GM19372 (cell line): ENCODE measurements around the gene KIAA1586.
"Not testable (repeated sequence)": the region's sequence is repeated elsewhere in the genome, so short reads cannot be mapped to it uniquely, and the experiment has no call there.

Experiments used
- ATAC-seq: cut with Tn5 transposase; IDR thresholded peaks from one replicate; pipeline ENCODE4 v1.9.1; 2021; ENCODE audit warnings: mild to moderate bottlenecking, low read depth, moderate library complexity; ENCODE audit not compliant: unreplicated experiment

The KIAA1586 gene, protein sequence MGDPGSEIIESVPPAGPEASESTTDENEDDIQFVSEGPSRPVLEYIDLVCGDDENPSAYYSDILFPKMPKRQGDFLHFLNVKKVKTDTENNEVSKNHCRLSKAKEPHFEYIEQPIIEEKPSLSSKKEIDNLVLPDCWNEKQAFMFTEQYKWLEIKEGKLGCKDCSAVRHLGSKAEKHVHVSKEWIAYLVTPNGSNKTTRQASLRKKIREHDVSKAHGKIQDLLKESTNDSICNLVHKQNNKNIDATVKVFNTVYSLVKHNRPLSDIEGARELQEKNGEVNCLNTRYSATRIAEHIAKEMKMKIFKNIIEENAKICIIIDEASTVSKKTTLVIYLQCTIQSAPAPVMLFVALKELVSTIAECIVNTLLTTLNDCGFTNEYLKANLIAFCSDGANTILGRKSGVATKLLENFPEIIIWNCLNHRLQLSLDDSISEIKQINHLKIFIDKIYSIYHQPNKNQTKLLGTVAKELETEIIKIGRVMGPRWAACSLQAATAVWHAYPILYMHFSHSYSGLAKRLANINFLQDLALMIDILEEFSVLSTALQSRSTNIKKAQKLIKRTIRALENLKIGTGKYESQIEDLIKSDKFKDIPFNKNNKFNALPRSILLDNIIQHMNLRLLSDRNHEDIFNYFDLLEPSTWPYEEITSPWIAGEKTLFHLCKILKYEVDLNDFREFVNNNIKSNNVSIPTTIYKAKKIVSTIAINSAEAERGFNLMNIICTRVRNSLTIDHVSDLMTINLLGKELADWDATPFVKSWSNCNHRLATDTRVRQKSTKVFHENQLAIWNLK

DNA sequence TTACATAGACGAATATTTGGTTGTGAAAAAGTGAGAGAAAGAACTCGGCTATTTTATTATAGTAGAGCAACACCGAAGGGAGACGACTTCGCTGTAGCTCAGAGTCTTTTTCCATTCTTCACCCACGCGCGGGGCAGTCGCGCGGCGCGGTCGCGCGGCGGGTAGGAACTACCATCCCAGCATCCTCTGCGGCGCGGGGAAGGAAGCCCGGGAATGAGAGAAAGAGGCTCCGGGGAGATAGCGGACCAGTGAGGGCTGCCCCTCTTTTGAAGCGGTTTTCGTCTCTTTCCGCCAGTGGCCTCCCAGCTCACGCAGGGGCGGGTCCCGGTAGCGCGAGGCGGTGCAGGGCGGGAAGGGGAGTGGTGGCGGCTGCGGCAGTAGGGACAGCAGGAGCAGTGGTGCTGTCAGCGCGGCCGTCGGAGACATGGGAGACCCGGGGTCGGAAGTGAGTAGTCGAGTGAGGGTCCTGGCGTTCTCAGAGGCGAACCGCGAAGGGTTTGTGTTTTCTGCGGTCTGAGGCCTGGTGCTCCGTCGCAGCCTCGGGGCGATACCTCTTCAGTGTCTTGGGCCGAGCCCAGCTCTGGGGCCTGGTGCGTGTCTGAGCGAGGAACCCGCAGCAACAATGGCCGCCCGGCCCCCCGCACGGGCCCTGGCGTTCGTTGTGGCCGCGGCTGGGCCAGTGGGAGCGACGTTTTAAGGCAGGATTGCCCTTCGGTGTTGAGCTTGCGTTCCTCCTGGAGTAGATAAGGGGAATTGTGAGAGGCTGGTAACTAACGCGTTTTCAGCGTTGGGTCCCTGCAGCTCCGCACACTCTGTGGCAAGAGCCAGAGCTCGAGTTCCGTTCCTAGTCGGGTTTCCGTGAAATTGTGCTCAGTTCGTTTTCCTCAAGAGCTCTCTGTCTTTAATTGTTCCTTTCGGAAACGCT is at the start of gene KIAA1586:
Gene KIAA1586 (plus strand): TSS at position 362 of the 925 bp plus-strand sequence. CDS start 63 bp downstream, at position 425.
- ATAC-seq, result peak; percentile 92

DNA sequence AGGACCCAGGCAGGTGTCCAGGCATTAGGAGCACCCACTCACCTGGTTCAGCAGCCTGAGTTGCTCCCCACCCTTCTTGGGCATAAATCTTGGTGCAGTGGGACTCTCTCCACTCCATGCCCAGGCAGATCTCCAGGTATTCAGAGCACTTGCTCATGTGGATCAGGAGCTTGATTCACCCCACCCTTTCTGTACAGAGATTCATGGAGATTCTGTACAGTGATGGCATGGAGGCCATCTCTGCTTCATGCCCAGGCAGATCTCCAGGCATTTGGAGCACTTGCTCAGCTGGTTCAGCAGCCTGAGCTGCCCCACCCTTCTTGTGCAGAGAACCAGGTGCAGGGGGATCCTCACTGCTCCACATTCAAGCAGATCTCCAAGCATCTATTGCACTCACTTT is 47.4 kb upstream of the KIAA1586 start:
- no peak for ATAC-seq

DNA sequence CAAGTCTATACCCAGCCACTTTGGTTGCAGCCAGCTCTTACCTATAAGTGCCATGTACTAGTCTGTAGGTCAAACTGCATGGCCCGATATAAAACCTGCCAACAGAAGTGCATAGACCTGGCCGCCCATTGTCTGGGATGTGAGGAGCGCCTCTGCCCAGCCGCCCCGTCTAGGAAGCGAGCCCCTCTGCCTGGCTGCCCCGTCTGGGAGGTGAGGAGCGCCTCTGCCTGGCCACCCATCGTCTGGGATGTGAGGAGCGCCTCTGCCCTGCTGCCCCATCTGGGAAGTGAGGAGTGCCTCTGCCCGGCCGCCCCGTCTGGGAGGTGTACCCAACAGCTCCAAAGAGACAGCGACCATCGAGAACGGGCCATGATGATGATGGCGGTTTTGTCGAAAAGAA is 46.7 kb upstream of the KIAA1586 start:
- not testable (repeated sequence) for ATAC-seq

DNA sequence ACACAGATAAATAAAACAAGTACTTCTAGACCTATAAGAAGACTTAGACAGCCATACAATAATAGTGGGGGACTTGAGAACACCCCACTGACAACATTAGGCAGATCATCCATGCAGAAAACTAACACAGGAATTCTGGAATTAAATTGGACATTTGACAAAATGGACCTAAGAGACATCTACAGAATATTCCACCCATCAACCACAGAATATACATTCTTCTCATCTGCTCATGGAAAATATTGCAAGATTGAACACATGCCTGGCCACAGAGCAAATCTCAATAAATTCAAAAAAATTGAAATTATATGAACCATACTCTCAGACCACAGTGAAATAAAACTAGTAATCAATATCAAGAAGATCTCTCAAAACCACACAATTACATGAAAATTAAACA is 44.3 kb upstream of the KIAA1586 start:
- no peak for ATAC-seq

DNA sequence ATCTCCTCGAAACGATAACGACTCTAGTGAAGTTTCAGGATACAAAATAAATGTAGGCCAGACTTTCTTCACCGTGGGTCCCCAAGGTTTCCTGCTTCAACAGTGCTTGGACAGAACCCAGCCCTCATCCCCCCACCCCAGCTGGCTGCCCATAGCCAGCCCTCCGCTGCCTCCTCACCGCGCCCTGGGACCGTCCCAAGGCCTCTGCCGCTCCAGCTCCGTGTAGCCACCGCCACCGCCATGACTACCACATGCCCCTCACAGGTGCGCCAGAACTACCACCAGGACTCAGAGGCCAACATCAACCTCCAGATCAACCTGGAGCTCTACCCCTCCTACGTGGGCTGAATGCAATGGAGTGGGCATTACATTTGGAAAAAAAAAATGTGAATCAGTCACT is 42.2 kb upstream of the KIAA1586 start:
- no peak for ATAC-seq

DNA sequence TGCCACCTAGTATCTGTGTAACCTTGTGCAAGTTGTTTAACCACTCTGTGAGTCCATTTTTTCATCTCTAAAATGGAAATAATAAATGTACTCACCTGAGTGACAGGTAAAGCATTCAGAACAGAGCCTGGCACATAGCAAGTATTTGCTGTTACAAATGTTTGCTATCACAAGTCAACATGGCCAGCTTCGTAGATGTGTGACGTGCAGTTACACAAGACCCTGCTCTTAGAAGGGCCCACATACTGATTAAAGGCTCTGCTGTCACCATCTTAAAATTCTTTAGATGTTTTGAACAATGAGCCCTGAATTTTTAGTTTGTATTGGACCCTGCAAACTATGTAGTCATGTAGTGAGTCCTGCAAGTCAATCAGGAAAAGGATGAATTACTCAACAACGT is 40.4 kb upstream of the KIAA1586 start:
- no peak for ATAC-seq

DNA sequence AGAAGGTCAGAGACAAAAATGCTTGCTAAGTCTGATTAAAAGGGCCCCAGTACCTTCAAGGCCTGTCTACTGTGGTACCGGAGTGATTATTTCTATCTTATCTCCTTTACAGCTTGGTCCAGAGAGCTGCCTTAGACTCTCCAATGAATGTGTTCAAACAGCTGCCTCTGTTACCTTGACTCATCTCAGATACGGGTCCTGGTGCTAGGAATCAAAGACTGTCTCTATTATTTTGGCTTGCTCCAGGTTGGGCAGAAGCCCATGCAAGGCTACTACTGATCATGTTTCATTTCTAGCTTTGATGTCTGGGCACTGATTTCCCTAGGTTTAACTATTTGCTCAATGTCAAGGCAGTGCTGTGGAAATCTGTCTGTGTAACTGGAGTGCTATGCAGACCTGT is 38.4 kb upstream of the KIAA1586 start:
- ATAC-seq, result not testable (repeated sequence)

DNA sequence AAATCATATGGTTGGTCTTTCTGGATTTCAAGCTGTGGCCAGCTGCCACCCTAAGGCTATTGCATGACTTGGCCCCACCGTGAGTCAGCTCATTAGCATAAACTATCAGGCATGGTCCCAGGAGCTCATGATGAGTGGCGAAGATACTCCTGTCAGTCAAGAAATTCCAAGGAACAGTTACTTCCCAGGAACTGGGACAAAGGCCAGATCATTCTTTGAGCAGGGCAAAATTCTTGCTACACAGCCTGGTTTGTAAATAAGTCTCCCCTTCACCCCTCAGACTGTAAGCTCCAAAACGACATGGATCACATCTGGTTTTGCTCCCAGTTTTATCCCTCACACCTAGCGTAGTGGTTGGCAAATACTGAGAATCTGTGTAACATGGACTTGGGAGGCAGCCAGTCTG is 33.0 kb upstream of the KIAA1586 start:
- no peak for ATAC-seq

DNA sequence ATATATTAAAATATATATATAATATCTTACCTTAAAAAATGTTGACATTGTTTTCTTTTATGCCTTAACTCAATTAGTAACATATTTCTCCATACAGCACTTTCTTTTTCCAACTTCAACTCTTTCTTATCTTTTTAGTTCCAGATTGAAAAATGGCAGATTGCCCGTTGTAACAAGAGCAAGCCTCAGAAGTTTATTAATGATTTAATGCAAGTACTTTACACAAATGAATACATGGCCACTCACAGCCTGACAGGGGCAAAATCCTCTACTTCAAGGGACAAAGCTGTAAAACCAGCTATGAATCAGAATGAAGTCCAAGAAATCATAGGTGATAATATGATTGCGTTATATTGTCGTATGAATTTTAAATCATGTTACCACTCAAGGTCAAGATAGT is 29.4 kb upstream of the KIAA1586 start:
- ATAC-seq, result no peak

DNA sequence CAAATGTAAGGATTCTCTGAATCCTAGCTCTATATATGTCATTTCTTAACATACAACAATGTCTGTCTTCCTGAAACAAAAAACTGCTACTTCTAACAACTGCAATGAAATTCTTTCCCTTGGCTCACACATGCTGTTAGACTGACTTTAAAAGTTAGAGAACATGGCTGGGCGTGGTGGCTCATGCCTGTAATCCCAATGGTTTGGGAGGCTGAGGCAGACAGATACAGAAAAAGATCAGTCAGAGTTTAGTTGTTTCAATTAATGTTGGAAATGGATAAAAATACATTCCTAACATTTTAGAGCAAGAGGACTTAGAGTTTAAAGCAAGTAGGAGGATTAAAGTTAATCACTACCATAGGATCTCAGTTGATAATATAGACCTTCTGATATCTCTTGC is 28.7 kb upstream of the KIAA1586 start:
- ATAC-seq, result no peak

DNA sequence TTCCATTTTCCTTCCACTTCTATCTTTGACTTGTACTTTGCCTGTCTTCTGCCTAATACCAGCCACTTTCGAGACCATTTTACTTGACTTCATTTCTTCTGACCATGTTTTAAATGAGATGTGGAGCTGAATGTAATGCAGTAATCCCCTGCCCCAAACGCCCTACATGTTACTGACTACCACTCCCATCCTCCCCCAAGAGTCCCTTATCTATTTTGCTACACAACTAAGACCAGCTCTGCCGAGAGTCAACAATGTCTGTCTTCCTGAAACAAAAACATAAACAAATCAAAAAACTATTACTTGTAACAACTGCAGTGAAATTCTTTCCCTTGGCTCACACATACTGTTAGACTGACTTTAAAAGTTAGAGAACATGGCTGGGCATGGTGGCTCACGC is 27.1 kb upstream of the KIAA1586 start:
- no peak for ATAC-seq

DNA sequence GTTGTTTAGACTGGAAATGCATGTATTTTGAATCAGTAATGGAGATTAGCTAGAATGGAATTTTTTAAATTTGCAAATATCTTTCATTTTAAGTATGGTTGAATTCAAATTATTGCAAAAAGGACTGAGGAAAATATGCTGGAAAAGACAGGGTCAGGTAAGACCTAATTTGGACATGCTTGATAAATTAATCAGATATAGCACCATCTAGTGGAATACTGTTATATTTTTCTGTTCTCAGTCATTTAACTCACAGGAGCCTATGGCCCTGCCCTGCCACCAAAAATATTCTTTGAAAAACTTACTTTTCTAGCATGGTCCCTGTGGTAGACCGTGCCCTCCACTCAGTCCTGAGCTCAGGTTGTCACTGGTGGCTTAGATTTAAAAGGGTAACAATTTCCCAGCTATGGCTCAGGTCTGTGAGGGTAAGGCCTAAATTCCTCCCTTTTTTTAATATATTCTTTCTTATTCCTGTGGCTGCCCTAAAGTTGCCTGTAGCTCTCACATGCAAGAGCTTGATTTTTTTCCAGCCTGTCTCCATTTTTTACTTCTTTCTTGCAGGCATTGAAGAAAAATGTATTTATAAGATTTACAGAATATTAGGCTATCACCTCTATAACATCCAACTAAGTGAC is 25.3 kb upstream of the KIAA1586 start:
- ATAC-seq, result peak; percentile 79

DNA sequence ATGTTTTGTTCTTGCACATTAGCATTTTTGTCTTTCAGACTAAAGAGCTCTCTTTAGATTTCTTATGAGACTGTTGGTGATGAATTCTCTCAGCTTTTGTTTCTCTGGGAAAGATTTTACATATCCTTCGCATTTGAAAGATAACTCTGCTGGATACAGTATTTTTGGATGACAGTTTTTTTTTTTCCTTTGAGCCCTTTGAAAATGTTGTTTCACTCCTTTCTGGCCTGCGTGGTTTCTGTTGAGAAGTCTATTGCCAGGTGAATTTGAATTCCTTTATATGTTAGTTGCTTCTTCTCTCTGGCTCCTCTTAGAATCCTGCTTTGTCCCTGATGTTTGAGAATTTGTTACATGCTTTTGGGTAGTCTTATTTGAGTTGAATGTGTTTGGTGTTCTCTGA is 22.2 kb upstream of the KIAA1586 start:
- no peak for ATAC-seq

DNA sequence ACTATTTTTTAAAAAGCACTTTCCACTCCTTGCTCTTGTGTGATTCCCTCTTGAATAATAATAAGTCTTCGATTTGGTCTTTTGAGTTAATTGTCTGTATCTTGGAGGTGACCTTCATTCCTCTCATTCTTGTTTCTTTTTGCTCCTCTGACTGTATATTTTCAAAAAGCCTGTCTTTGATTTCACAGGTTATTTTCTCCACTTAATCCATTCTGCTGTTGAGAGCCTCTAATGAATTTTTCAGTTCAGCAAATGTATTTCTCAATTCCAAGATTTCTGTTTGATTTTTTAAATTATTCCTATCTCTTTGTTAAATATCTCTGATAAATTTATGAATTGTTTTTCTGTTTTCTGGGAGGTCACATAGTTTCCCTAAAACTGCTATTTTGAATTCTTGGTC is 21.7 kb upstream of the KIAA1586 start:
- no peak for ATAC-seq

DNA sequence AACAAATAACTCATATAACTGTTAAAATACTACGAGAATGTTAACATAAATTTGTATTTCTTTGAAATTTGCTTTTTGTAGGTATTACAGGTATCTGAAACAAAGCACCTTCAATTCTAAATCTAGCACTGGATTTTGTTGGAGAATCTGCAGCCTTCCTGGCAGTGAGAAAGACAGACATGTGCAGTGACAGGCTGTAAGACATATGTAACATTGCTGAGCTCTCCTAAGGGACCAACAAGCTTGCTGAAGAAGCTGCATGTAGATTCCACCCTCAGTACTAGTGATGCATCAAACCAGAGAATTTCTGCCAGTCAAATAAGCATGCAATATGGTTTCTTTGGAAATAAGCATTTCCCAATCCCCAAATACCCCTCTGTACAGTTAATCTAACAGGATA is 20.5 kb upstream of the KIAA1586 start:
- ATAC-seq, result no peak

DNA sequence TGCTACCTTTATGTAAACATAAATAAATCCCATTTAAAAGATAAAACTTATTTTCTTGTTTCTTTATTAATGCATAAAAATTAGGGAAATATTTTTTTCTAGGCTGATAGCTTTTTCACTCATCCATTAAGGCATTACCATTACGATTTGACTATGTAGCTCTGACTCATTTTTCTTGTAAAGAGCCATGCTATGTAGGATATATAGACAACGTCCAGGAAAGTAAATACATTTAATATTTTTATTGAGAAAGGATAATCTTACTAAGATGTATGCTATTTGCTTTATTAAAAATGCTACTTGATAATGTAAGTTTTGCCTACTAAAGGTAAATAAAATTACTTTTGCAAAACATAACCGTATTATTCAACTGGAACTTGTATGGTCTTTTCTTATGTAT is 19.2 kb upstream of the KIAA1586 start:
- no peak for ATAC-seq

DNA sequence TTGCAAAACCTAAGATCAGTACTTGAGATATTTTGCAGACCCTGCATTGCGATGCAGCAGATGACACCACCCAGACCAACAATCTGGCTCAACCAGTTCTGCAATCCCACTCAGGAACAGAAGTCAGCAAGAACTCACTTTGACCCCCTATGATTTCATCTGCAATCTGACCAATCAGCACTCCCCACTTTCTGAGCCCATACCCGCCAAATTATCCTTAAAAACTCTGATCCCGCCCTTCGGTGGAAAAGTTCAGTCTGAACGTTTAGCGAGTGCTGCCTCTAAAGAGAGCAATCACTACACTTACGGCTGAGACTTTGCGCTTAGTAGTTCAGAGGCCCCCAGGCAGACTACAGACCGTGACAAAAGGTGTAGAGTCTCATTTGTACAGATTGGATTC is 17.3 kb upstream of the KIAA1586 start:
- ATAC-seq, result no peak

DNA sequence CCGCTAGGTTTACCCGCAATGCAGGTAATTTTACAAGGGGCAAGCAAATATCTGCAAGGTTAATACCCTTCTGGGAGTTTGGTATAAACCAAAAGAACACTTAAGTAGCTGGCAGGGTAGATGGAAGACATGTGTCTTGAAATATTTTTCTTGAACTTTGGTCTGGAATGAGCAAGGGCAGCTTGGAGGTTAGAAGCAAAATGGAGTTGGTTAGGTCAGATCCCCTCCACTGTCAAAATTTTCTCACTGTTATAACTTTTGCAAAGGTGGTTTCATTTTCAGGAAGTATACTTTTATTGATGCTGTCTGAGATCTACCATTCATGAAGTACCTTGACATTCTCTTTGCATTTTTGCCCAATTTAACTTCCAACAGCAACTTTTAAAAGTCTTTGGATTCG is 13.3 kb upstream of the KIAA1586 start:
- no peak for ATAC-seq

DNA sequence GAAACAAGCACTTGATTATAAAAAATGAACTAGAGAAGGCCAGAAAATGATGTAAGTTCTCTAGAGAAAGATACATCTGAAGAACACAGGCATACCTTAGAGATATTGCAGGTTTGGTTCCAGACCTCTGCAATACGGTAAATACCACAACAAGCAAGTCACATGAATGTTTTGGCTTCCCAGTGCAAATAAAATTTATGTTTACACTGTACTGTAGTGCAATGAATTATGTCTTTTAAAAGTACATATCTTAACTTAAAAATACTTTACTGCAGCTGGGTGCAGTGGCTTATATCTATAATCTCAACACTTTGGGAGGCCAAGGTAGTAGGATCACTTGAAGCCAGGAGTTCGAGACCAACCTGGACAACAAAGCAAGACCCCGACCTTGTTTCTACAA is 10.9 kb upstream of the KIAA1586 start:
- ATAC-seq, result no peak

DNA sequence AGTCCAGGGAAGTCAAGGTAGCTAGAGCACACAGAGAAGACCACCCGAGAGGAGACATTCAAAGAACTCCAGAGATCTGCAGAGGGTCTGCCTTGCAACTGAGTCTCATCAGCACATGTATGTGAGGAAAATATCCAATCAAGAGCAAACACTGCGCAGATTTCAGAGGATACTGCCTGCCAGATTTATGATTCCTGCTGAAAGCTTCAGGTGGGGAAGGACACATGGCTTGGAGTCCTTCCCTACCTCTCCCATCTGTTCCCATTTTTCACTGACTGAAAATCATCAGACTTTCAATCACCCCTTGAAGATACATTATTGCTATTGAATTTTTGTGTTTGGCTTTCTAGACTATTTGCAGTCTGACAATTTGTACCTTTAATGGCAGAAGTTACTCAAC is 7.6 kb upstream of the KIAA1586 start:
- ATAC-seq, result no peak
